Epithelial cell of esophagus (primary cell): ENCODE data around the gene FAM20C.

ENCODE experiments used
- DNase-seq: peaks from one replicate; pipeline ENCODE4 v3.0.0; 2010; ENCODE audit warnings: low read depth
- H3K4me3 ChIP-seq: 2 replicates; pipeline ENCODE4 v1.5.1; 2011; ENCODE audit warnings: mild to moderate bottlenecking, low read length, control low read depth
- CTCF ChIP-seq: IDR thresholded peaks from 2 replicates; pipeline ENCODE4 v1.5.1; 2011; ENCODE audit warnings: low read depth, mild to moderate bottlenecking, low read length, control low read depth, inconsistent platforms; ENCODE audit not compliant: insufficient read depth; ENCODE audit errors: missing control alignments

The FAM20C gene

GRCh38 chr7:288671-289101 lies 96.3 kb downstream of the FAM20C start:
- TF ChIP-seq CTCF, result no peak
- no peak overlapping the region for H3K4me3 ChIP-seq
- DNase-seq, result no peak

DNA sequence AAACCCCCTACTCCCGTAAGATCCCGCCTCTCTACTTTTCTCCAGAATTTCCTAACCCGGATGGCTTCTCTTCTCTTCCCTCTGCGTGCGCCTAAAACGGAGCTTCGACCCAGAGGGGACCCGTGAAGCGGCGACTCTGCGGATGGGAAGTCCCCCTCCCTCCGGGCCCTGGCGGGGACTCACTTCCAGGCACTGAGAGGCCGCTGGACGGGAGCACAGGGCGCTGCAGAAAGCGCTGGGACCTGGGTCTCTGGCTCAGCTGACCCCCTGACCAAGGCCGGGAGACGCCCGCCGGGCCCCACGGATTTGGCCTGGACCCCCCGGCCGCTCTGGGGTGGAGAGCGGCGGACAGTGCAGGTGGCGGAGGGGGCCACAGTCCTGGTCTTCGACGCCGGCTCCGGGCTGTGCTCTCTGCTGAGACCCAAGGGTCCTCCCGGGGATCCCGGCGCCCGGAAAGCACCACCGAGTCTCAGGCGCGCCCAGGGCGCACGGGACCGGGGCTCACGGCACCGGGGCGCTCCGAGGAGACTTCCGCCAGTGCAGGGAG lies 96.9 kb downstream of the FAM20C start:
- no peak for DNase-seq
- no peak for TF ChIP-seq CTCF
- H3K4me3 ChIP-seq, result no peak overlapping the region

- H3K4me3 ChIP-seq, result no peak within 1 kb of the TSS
- no peak for DNase-seq
- TF ChIP-seq CTCF, result no peak
Measured at GRCh38 chr7:289756-290553, 97.6 kb downstream of the FAM20C start, which contains the start of gene FOXL3. Gene FOXL3 (plus strand): TSS chr7:290170. CDS start chr7:290170, 0 bp downstream.

- H3K4me3 ChIP-seq, result no peak overlapping the region
- DNase-seq, result no peak
- no peak for TF ChIP-seq CTCF
Measured at GRCh38 chr7:290554-291372, 98.4 kb downstream of the FAM20C start.

DNA sequence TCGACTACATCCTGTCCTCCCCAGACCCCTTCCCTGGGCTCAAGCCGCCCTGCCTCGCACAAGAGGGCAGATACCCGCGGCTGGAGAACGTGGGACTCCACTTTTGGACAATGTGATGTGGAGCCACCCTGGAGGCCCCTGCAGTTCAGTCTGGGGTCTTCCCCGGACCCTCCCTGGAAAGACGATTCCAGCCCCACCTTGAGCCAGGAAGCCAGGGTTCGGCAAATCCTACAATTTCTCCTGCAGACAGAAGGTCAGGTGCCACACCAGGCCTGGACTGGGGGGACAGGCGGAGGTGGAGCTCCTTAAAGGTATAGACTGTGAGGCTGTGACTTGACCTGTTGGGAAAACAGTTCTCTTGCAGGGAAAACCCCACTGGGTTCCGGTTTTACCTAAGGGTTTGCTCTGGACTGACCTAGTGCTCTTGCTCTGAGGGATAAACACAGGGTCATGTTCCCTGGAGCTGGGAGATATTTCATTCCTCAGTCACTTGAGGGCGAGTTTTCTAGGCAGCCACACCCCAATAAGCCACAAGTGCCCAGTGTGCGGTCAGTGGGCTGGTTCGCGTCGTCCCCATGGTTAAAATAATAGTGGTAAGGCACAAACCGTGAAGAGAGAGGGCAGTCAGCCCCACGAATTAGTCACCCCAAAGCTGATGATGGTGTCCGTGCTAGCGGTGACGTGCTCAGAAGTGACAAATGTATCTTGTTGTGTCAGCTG lies 99.2 kb downstream of the FAM20C start:
- DNase-seq, result no peak
- H3K4me3 ChIP-seq, result no peak overlapping the region
- TF ChIP-seq CTCF, result no peak

DNA sequence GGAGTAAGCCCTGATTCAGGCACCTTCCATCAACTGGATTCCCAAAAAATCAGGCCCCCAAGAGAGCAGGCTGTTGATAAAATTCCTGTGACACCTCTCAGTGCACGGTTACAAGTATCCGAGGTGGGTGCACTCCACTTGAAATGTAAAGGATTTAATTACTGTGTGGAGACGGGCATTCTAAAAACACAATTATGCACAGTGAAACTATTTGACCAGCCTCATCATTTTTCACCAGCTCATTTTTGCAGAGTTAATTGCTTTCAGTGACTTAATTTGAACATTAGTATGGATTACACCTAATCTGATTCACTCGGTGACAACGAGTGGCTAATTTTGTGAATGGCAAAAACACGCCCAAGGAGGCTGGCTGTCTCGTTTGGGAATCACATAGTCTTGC lies 99.9 kb downstream of the FAM20C start:
- no peak for TF ChIP-seq CTCF
- DNase-seq, result no peak
- H3K4me3 ChIP-seq, result no peak overlapping the region
